Measurements from ENCODE around the gene PHLPP1.

Gene PHLPP1

DNA sequence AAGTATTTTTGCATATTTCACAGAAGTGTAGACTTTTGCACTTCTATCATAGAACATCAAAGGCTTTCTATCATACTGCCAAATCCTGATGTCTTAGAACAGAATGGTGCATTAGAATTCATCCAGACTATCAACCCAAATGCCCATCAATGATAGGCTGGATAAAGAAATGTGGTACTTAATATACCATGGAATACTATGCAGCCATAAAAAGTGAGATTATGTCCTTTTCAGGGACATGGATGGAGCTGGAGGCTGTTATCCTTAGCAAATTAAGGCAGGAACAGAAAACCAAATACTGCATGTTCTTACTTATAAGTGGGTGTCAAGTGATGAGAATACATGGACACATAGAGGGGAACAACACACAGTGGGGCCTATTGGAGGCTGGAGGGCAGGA is 150.2 kb downstream of the PHLPP1 start:
- no peak for DNase-seq
- Histone ChIP-seq H3K18ac (ENCODE audit: low read depth in 1 of 2, low read length in 2 of 2) (no peak overlapping the region), H2AK5ac (ENCODE audit: low read length, severe bottlenecking) (no peak overlapping the region), H3K27ac (ENCODE audit: low read length, poor library complexity, severe bottlenecking) (no peak overlapping the region), H3K36me3 (ENCODE audit: control insufficient read depth in 1 of 2, insufficient read depth in 2 of 2, low read depth in 1 of 2, low read length in 2 of 2) (no peaks in the 10 kb centered on the region), H3K9ac (ENCODE audit: low read length) (no peak overlapping the region), H3K79me1 (replicated peaks; ENCODE audit: low read length, poor library complexity, severe bottlenecking) (peaks cover 2% of the 10 kb centered on the region), H4K8ac (ENCODE audit: low read length) (no peak overlapping the region), H4K91ac (ENCODE audit: low read length) (no peak overlapping the region), H3K4me1 (ENCODE audit: control insufficient read depth, insufficient read depth, low read depth, low read length) (no peaks in the 10 kb centered on the region), H3K4me3 (ENCODE audit: insufficient read depth in 1 of 2, low read depth in 1 of 2, low read length in 2 of 2) (no peak overlapping the region), H2BK15ac (ENCODE audit: low read depth, poor library complexity, severe bottlenecking) (no peak overlapping the region), H2AFZ (ENCODE audit: low read depth, low read length) (no peak overlapping the region), H3K14ac (ENCODE audit: low read length in 2 of 2) (no peak overlapping the region), H3K9me3 (ENCODE audit: control insufficient read depth, low read length) (no peaks in the 10 kb centered on the region), H3K4ac (ENCODE audit: low read depth in 1 of 2, low read length in 2 of 2) (no peak overlapping the region), H2BK12ac (ENCODE audit: low read length in 2 of 2) (no peak overlapping the region), H3K27me3 (ENCODE audit: control insufficient read depth in 1 of 2, insufficient read depth in 1 of 2, low read length in 2 of 2) (no peaks in the 10 kb centered on the region), H2BK120ac (ENCODE audit: low read depth, low read length) (no peak overlapping the region), H2BK5ac (ENCODE audit: low read depth, low read length, poor library complexity, severe bottlenecking) (no peak overlapping the region), H3K4me2 (ENCODE audit: low read length, poor library complexity, severe bottlenecking) (no peak overlapping the region), H3K23ac (ENCODE audit: low read length in 2 of 2) (no peak overlapping the region)

- Histone ChIP-seq H2BK12ac (ENCODE audit: low read length in 2 of 2) (no peak overlapping the region), H3K27ac (ENCODE audit: low read length, poor library complexity, severe bottlenecking) (no peak overlapping the region), H2BK5ac (ENCODE audit: low read depth, low read length, poor library complexity, severe bottlenecking) (no peak overlapping the region), H2BK120ac (ENCODE audit: low read depth, low read length) (no peak overlapping the region), H3K4ac (ENCODE audit: low read depth in 1 of 2, low read length in 2 of 2) (no peak overlapping the region), H3K36me3 (ENCODE audit: control insufficient read depth in 1 of 2, insufficient read depth in 2 of 2, low read depth in 1 of 2, low read length in 2 of 2) (no peaks in the 10 kb centered on the region), H3K18ac (ENCODE audit: low read depth in 1 of 2, low read length in 2 of 2) (no peak overlapping the region), H3K14ac (ENCODE audit: low read length in 2 of 2) (no peak overlapping the region), H3K4me1 (ENCODE audit: control insufficient read depth, insufficient read depth, low read depth, low read length) (no peaks in the 10 kb centered on the region), H3K4me2 (ENCODE audit: low read length, poor library complexity, severe bottlenecking) (no peak overlapping the region), H4K8ac (ENCODE audit: low read length) (no peak overlapping the region), H2BK15ac (ENCODE audit: low read depth, poor library complexity, severe bottlenecking) (no peak overlapping the region), H3K27me3 (ENCODE audit: control insufficient read depth in 1 of 2, insufficient read depth in 1 of 2, low read length in 2 of 2) (no peaks in the 10 kb centered on the region), H4K91ac (ENCODE audit: low read length) (no peak overlapping the region), H3K79me1 (replicated peaks; ENCODE audit: low read length, poor library complexity, severe bottlenecking) (peaks cover 2% of the 10 kb centered on the region), H2AFZ (ENCODE audit: low read depth, low read length) (no peak overlapping the region), H3K9me3 (ENCODE audit: control insufficient read depth, low read length) (no peaks in the 10 kb centered on the region), H3K9ac (ENCODE audit: low read length) (no peak overlapping the region), H2AK5ac (ENCODE audit: low read length, severe bottlenecking) (no peak overlapping the region), H3K4me3 (ENCODE audit: insufficient read depth in 1 of 2, low read depth in 1 of 2, low read length in 2 of 2) (no peak overlapping the region), H3K23ac (ENCODE audit: low read length in 2 of 2) (no peak overlapping the region)
- DNase-seq, result no peak
- 98% methylated on average over 8 of the region's 8 CpGs for WGBS
Observed at GRCh38 chr18:62867534-62867933, 152.2 kb downstream of the PHLPP1 start.

DNA sequence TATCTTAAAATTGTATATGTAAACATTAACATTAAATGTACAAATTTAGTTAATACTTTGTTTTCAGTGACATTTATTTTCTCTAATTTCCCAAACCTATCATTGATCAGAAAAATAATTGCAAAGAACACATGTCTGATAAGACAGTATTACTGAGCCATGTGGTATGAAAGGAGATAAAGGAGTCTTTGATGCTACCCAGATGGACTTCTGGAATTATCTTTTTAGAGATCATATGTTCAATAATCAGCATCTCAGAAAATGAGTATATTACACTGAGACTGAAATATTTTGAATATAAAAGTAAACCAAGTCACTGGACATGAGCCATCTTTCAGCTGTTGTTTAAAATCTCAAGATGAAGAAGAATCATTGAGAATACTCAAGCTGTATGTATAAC is 153.3 kb downstream of the PHLPP1 start:
- no peak overlapping the region for H3K14ac ChIP-seq (ENCODE audit: low read length in 2 of 2)
- no peak for DNase-seq
- H3K4me3 ChIP-seq (ENCODE audit: insufficient read depth in 1 of 2, low read depth in 1 of 2, low read length in 2 of 2), result no peak overlapping the region
- no peak overlapping the region for H2AK5ac ChIP-seq (ENCODE audit: low read length, severe bottlenecking)
- no peak overlapping the region for H4K8ac ChIP-seq (ENCODE audit: low read length)
- no peak overlapping the region for H2BK12ac ChIP-seq (ENCODE audit: low read length in 2 of 2)
- H2AFZ ChIP-seq (ENCODE audit: low read depth, low read length), result no peak overlapping the region
- H3K23ac ChIP-seq (ENCODE audit: low read length in 2 of 2), result no peak overlapping the region
- H3K18ac ChIP-seq (ENCODE audit: low read depth in 1 of 2, low read length in 2 of 2), result no peak overlapping the region
- H3K79me1 ChIP-seq (replicated peaks; ENCODE audit: low read length, poor library complexity, severe bottlenecking), result peaks cover 2% of the 10 kb centered on the region
- H3K9me3 ChIP-seq (ENCODE audit: control insufficient read depth, low read length), result no peaks in the 10 kb centered on the region
- H3K36me3 ChIP-seq (ENCODE audit: control insufficient read depth in 1 of 2, insufficient read depth in 2 of 2, low read depth in 1 of 2, low read length in 2 of 2), result no peaks in the 10 kb centered on the region
- no peak overlapping the region for H2BK15ac ChIP-seq (ENCODE audit: low read depth, poor library complexity, severe bottlenecking)
- no peaks in the 10 kb centered on the region for H3K27me3 ChIP-seq (ENCODE audit: control insufficient read depth in 1 of 2, insufficient read depth in 1 of 2, low read length in 2 of 2)
- H4K91ac ChIP-seq (ENCODE audit: low read length), result no peak overlapping the region
- H2BK120ac ChIP-seq (ENCODE audit: low read depth, low read length), result no peak overlapping the region
- no peaks in the 10 kb centered on the region for H3K4me1 ChIP-seq (ENCODE audit: control insufficient read depth, insufficient read depth, low read depth, low read length)
- no peak overlapping the region for H3K9ac ChIP-seq (ENCODE audit: low read length)
- no peak overlapping the region for H2BK5ac ChIP-seq (ENCODE audit: low read depth, low read length, poor library complexity, severe bottlenecking)
- H3K4ac ChIP-seq (ENCODE audit: low read depth in 1 of 2, low read length in 2 of 2), result no peak overlapping the region
- H3K27ac ChIP-seq (ENCODE audit: low read length, poor library complexity, severe bottlenecking), result no peak overlapping the region
- H3K4me2 ChIP-seq (ENCODE audit: low read length, poor library complexity, severe bottlenecking), result no peak overlapping the region

DNA sequence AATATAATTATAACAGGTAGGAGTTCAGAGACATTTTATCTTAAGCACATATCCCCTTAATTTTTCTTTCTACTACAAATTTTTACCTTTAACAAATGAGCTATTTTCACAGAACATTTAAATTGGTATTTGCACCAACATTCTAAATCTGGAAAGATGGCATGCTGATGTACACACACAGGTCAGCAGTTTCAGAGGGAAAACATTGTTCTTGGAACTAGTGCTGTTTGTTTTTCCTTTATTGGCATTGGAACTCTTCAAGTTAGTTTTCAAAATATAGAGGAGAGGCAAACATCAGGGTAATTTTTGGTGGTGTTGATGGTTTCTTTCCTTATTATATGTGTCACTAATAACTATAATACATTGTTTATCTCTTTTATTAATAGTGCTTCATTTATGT is 155.3 kb downstream of the PHLPP1 start:
- no peak overlapping the region for H2BK15ac ChIP-seq (ENCODE audit: low read depth, poor library complexity, severe bottlenecking)
- no peak overlapping the region for H3K14ac ChIP-seq (ENCODE audit: low read length in 2 of 2)
- H2BK12ac ChIP-seq (ENCODE audit: low read length in 2 of 2), result no peak overlapping the region
- H2AK5ac ChIP-seq (ENCODE audit: low read length, severe bottlenecking), result no peak overlapping the region
- no peak overlapping the region for H3K4me2 ChIP-seq (ENCODE audit: low read length, poor library complexity, severe bottlenecking)
- no peak overlapping the region for H2BK5ac ChIP-seq (ENCODE audit: low read depth, low read length, poor library complexity, severe bottlenecking)
- no peaks in the 10 kb centered on the region for H3K36me3 ChIP-seq (ENCODE audit: control insufficient read depth in 1 of 2, insufficient read depth in 2 of 2, low read depth in 1 of 2, low read length in 2 of 2)
- H3K23ac ChIP-seq (ENCODE audit: low read length in 2 of 2), result no peak overlapping the region
- no peak for DNase-seq
- no peak overlapping the region for H3K27ac ChIP-seq (ENCODE audit: low read length, poor library complexity, severe bottlenecking)
- no peak overlapping the region for H4K91ac ChIP-seq (ENCODE audit: low read length)
- H4K8ac ChIP-seq (ENCODE audit: low read length), result no peak overlapping the region
- no peaks in the 10 kb centered on the region for H3K27me3 ChIP-seq (ENCODE audit: control insufficient read depth in 1 of 2, insufficient read depth in 1 of 2, low read length in 2 of 2)
- H3K4me3 ChIP-seq (ENCODE audit: insufficient read depth in 1 of 2, low read depth in 1 of 2, low read length in 2 of 2), result no peak overlapping the region
- no peak overlapping the region for H3K18ac ChIP-seq (ENCODE audit: low read depth in 1 of 2, low read length in 2 of 2)
- no peak overlapping the region for H3K9ac ChIP-seq (ENCODE audit: low read length)
- H3K4ac ChIP-seq (ENCODE audit: low read depth in 1 of 2, low read length in 2 of 2), result no peak overlapping the region
- no peak overlapping the region for H2AFZ ChIP-seq (ENCODE audit: low read depth, low read length)
- H2BK120ac ChIP-seq (ENCODE audit: low read depth, low read length), result no peak overlapping the region
- peaks cover 4% of the 10 kb centered on the region for H3K79me1 ChIP-seq (replicated peaks; ENCODE audit: low read length, poor library complexity, severe bottlenecking)
- peaks cover 4% of the 10 kb centered on the region for H3K4me1 ChIP-seq (ENCODE audit: control insufficient read depth, insufficient read depth, low read depth, low read length)
- no peaks in the 10 kb centered on the region for H3K9me3 ChIP-seq (ENCODE audit: control insufficient read depth, low read length)
